Inflammatory macrophage treated with lipopolysaccharide for 1 hour (primary cell): ENCODE measurements around the gene HAND1.
A peak's percentile ranks its signal among the peaks of the same experiment; 100 is the strongest.

ENCODE experiments used
- DNase-seq, 2 donors: peaks; one replicate each; pipeline ENCODE4 v3.0.0-alpha.2; 2020 to 2022

HAND1 gene

DNA sequence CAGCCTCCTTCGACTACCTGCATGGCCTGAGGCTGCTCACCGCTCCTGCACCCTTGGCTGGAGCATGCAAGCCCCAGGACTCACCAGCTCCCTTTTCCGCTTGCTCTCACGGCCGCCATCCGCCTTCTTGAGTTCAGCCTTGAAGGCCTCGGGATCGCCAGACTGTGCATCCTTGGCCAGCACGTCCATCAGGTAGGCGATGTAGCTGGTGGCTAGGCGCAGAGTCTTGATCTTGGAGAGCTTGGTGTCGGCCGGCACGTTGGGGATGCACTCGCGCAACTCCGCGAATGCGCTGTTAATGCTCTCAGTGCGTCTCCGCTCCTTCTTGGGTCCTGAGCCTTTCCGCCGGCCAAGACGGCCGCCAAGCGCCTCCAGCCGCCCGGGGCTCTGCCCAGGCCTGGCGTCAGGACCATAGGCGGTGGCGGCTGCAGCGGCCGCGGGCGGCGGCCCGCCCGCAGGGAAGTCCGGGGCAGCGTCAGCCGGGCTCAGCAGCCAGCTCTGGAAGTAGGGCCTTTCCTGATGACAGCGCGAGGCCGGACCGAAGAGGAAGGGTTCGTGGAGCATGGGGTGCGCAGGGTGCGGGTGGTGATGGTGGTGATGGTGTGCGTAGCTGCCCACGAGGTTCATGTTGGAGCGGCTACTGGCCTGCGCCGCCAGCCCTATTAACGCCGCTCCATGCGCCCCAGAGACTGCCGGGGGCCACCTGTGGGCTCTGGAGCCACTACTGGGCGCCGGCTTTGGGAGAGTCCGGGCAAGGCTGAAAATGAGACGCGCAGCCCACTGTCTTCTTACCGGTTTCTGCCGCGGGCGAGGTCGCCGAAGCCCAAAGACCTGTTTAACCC, 424 bp downstream of the HAND1 start:
- DNase-seq: peak; percentile 46 to 78

- no peak for DNase-seq
Measured at GRCh38 chr5:154476354-154477205, 1.4 kb downstream of the HAND1 start.

- DNase-seq: no peak
Measured at GRCh38 chr5:154475591-154476353, 2.3 kb downstream of the HAND1 start.

DNA sequence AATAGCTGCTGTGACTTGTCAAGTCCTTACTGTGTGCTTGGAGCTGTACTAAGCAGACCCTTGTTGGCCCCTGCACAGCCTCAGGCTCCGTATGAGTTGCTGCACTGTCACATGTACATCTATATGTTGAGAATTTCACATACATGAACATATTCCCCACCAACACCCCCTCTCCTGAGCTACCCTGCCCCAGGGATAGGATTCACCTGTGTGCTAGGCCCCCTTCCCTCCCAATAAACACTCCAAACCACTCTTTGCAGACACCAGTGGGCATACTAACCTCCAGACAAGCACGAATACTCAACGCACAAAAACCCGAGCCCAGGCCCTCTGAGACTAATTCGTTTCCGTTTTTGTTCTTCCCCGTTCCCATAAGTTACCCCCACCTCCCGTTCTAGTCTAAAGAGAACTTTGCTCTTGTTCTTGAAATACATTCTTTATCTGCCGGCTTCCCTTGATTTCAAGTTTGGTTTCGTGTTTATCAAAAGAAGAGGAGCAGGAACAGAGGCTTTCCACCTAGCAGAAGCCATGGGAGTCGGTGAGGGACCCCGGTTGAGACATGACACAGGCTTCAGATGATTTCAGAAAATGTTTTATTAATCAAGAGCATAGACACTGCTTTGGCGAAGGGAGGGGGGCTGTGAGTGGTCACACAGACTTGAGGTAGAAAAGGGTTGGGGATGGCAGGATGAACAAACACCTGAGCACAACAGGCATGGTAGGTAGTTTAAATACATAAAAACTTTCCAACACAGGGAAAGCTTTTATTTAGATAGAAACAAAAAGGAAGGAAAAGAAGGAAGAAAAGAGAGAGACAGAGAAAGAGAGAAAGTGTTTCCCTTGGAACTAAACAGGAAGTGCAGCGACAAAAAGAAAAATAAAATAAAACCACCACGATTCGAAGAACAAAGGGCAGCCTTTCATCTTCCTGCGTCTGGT, 3.4 kb downstream of the HAND1 start:
- no peak for DNase-seq

GRCh38 chr5:154473581-154474283, 4.3 kb downstream of the HAND1 start:
- DNase-seq: no peak

- DNase-seq: no peak
Measured at GRCh38 chr5:154472871-154473580, 5.0 kb downstream of the HAND1 start.

GRCh38 chr5:154470947-154471870, 6.8 kb downstream of the HAND1 start:
- DNase-seq: no peak

- DNase-seq: no peak
Measured at GRCh38 chr5:154470137-154470536, 7.9 kb downstream of the HAND1 start.

GRCh38 chr5:154467655-154468354, 10.2 kb downstream of the HAND1 start:
- peak; percentile 36 to 80 for DNase-seq

- no peak for DNase-seq
Measured at GRCh38 chr5:154466671-154467070, 11.4 kb downstream of the HAND1 start.

- DNase-seq: no peak
Measured at GRCh38 chr5:154466147-154466546, 11.9 kb downstream of the HAND1 start.

GRCh38 chr5:154465169-154465568, 12.9 kb downstream of the HAND1 start:
- peak; percentile 71 for DNase-seq

- DNase-seq: no peak
Measured at GRCh38 chr5:154464438-154464837, 13.6 kb downstream of the HAND1 start.

- DNase-seq: no peak
Measured at GRCh38 chr5:154461531-154461930, 16.5 kb downstream of the HAND1 start.

GRCh38 chr5:154460172-154460571, 17.9 kb downstream of the HAND1 start:
- DNase-seq: no peak

DNA sequence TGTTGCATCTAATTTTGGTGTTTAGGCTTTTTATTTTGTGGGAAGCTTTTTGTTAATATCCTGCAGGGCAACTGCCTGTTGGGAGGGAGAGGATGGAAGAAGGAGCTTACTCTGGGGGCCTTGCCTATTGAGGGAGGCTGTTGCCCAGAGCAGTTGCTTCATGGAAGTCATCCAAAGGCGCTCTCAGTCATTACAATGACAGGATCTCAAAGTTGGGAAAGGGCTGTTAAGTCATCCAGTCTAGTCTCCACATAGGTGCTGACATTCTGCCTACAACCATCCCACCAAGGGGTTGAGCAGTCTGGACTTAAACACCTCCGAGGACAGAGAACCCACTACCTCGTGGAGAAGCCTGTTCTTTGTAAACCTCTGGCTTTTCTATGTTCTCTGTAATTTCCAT, 19.0 kb downstream of the HAND1 start:
- no peak for DNase-seq

- no peak for DNase-seq
Measured at GRCh38 chr5:154456540-154456939, 21.5 kb downstream of the HAND1 start.

- DNase-seq: no peak
Measured at GRCh38 chr5:154455585-154455984, 22.4 kb downstream of the HAND1 start.

- DNase-seq: no peak
Measured at GRCh38 chr5:154451957-154452356, 26.1 kb downstream of the HAND1 start.
